Measurements from ENCODE around the gene PITHD1.
"Not testable (repeated sequence)": the region's sequence is repeated elsewhere in the genome, so short reads cannot be mapped to it uniquely, and the experiment has no call there.

DNA sequence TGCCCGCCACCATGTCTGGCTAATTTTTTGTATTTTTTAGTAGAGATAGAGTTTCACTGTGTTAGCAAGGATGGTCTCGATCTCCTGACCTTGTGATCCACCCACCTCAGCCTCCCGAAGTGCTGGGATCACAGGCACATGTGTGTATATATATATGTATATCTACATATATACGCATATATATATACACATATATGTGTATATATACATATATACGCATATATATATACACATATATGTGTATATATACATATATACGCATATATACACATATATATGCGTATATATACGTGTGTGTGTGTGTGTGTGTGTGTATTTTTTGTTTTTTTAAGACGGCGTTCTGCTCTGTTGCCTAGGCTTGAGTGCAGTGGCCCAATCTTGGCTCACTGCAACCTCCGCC, 4.9 kb downstream of the PITHD1 start:
- TF ChIP-seq POLR2AphosphoS5 (IDR thresholded peaks at IDR 0.05; ENCODE audit: low read depth, low read length); SIN3A (IDR thresholded peaks at IDR 0.05; ENCODE audit: borderline replicate concordance, insufficient read depth, low read depth, low read length): not testable (repeated sequence)
- TF ChIP-seq, protein P1, sequence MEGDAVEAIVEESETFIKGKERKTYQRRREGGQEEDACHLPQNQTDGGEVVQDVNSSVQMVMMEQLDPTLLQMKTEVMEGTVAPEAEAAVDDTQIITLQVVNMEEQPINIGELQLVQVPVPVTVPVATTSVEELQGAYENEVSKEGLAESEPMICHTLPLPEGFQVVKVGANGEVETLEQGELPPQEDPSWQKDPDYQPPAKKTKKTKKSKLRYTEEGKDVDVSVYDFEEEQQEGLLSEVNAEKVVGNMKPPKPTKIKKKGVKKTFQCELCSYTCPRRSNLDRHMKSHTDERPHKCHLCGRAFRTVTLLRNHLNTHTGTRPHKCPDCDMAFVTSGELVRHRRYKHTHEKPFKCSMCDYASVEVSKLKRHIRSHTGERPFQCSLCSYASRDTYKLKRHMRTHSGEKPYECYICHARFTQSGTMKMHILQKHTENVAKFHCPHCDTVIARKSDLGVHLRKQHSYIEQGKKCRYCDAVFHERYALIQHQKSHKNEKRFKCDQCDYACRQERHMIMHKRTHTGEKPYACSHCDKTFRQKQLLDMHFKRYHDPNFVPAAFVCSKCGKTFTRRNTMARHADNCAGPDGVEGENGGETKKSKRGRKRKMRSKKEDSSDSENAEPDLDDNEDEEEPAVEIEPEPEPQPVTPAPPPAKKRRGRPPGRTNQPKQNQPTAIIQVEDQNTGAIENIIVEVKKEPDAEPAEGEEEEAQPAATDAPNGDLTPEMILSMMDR (IDR thresholded peaks at IDR 0.05): not testable (repeated sequence)
- TF ChIP-seq, protein P2, sequence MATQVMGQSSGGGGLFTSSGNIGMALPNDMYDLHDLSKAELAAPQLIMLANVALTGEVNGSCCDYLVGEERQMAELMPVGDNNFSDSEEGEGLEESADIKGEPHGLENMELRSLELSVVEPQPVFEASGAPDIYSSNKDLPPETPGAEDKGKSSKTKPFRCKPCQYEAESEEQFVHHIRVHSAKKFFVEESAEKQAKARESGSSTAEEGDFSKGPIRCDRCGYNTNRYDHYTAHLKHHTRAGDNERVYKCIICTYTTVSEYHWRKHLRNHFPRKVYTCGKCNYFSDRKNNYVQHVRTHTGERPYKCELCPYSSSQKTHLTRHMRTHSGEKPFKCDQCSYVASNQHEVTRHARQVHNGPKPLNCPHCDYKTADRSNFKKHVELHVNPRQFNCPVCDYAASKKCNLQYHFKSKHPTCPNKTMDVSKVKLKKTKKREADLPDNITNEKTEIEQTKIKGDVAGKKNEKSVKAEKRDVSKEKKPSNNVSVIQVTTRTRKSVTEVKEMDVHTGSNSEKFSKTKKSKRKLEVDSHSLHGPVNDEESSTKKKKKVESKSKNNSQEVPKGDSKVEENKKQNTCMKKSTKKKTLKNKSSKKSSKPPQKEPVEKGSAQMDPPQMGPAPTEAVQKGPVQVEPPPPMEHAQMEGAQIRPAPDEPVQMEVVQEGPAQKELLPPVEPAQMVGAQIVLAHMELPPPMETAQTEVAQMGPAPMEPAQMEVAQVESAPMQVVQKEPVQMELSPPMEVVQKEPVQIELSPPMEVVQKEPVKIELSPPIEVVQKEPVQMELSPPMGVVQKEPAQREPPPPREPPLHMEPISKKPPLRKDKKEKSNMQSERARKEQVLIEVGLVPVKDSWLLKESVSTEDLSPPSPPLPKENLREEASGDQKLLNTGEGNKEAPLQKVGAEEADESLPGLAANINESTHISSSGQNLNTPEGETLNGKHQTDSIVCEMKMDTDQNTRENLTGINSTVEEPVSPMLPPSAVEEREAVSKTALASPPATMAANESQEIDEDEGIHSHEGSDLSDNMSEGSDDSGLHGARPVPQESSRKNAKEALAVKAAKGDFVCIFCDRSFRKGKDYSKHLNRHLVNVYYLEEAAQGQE (IDR thresholded peaks at IDR 0.05; ENCODE audit: insufficient read depth in 1 of 2, low read depth in 2 of 2, low read length in 1 of 2): not testable (repeated sequence)
